HCT116 (cell line): ENCODE measurements around the gene COL4A3.

Experiments used
- ATF3 ChIP-seq: IDR thresholded peaks from 2 replicates; pipeline ENCODE4 v1.6.1; 2012
- CEBPB ChIP-seq: IDR thresholded peaks from 2 replicates; pipeline ENCODE4 v1.6.1; 2012; ENCODE audit warnings: low read depth
- CTCF ChIP-seq, 3 experiments: fragments of 200-600 bp in 1 of 3; sonication (generic) in 1 of 3; IDR thresholded peaks in 2 of 3; conservative IDR thresholded peaks in 1 of 3; 2 replicates each; pipeline ENCODE4 v1.5.1; 2012 to 2017; ENCODE audit warnings: low read depth in 2 of 3, low read length in 2 of 3, antibody characterized with exemption in 1 of 3, borderline replicate concordance in 1 of 3, control low read depth in 1 of 3, mild to moderate bottlenecking in 1 of 3, mixed read lengths in 1 of 3, mixed run types in 1 of 3, moderate library complexity in 1 of 3; ENCODE audit not compliant: insufficient read depth in 1 of 3
- EZH2phosphoT487 ChIP-seq: fragments of 200-600 bp; IDR thresholded peaks from 2 replicates; pipeline ENCODE4 v1.6.1; 2018; ENCODE audit warnings: antibody characterized with exemption, borderline replicate concordance
- MAX ChIP-seq: IDR thresholded peaks from 2 replicates; pipeline ENCODE4 v1.6.1; 2012
- POLR2A ChIP-seq: IDR thresholded peaks from 2 replicates; pipeline ENCODE4 v1.7.0; 2011; ENCODE audit warnings: borderline replicate concordance; ENCODE audit not compliant: insufficient read depth, insufficient read length; ENCODE audit errors: extremely low read depth
- POLR2AphosphoS5 ChIP-seq: IDR thresholded peaks from 2 replicates; pipeline ENCODE4 v1.6.1; 2011; ENCODE audit warnings: mild to moderate bottlenecking, low read depth, low read length, moderate library complexity
- RAD21 ChIP-seq: IDR thresholded peaks from 2 replicates; pipeline ENCODE4 v1.6.1; 2012; ENCODE audit warnings: low read depth, mild to moderate bottlenecking
- REST ChIP-seq: IDR thresholded peaks from 2 replicates; pipeline ENCODE4 v1.6.1; 2012; ENCODE audit warnings: low read depth
- SRF ChIP-seq: IDR thresholded peaks from 2 replicates; pipeline ENCODE4 v1.6.1; 2012; ENCODE audit warnings: low read depth
- TCF7L2 ChIP-seq: IDR thresholded peaks from 2 replicates; pipeline ENCODE4 v1.7.0; 2011; ENCODE audit warnings: borderline replicate concordance, inconsistent platforms; ENCODE audit not compliant: insufficient read depth, insufficient read length; ENCODE audit errors: extremely low read depth
- ZFX ChIP-seq: fragments of 450-650 bp; IDR thresholded peaks from 2 replicates; pipeline ENCODE4 v1.6.1; 2017

GRCh38 chr2:227160164-227160563 lies 4.3 kb upstream of the COL4A3 start:
- TF ChIP-seq CTCF (IDR thresholded peaks at IDR 0.05 in 2 of 3, conservative IDR thresholded peaks at IDR 0.05 in 1 of 3; ENCODE audit: borderline replicate concordance in 1 of 3, insufficient read depth in 1 of 3, low read depth in 2 of 3, low read length in 2 of 3) (no peak), POLR2AphosphoS5 (no peak), MAX (no peak), EZH2phosphoT487 (no peak), POLR2A (no peak), ZFX (no peak), CEBPB (no peak), SRF (no peak), RAD21 (no peak), REST (no peak), TCF7L2 (no peak), ATF3 (no peak)
